Small intestine (tissue), 7 donors: Measurements from ENCODE around the gene MPIG6B. TPM values are rescaled to one million over a fixed set of nuclear protein-coding genes. Genes with fewer than 3 reads are reported as not detected.
"Not testable (repeated sequence)": the region's sequence is repeated elsewhere in the genome, so short reads cannot be mapped to it uniquely, and the experiment has no call there.

Experiments
- DNase-seq, 2 donors: peaks; one replicate each; pipeline versions ENCODE4 v3.0.0 to v3.0.0-alpha.2; 2013
- FAIRE-seq: peaks from 2 replicates; lab custom pipeline; 2012; peaks lifted over from hg19 to GRCh38; lab: Jason Lieb, UNC
- H3K27ac ChIP-seq, 3 donors: one replicate each; pipeline ENCODE4 v1.5.1; 2013; ENCODE audit warnings: low read length in 2 of 3, mild to moderate bottlenecking in 2 of 3, control low read depth in 1 of 3, inconsistent platforms in 1 of 3, low read depth in 1 of 3, moderate library complexity in 1 of 3
- H3K27me3 ChIP-seq, 3 donors: one replicate each; pipeline ENCODE4 v1.6.1; 2013; ENCODE audit warnings: low read length in 3 of 3, inconsistent platforms in 1 of 3; ENCODE audit not compliant: control insufficient read depth in 3 of 3, insufficient read depth in 3 of 3
- H3K36me3 ChIP-seq, 3 donors: one replicate each; pipeline ENCODE4 v1.6.1; 2013; ENCODE audit warnings: low read length in 3 of 3, inconsistent platforms in 1 of 3, low read depth in 1 of 3, mild to moderate bottlenecking in 1 of 3, moderate library complexity in 1 of 3; ENCODE audit not compliant: control insufficient read depth in 3 of 3, insufficient read depth in 2 of 3
- H3K4me1 ChIP-seq, 3 donors: one replicate each; pipeline ENCODE4 v1.6.1; 2013; ENCODE audit warnings: low read length in 2 of 3, inconsistent platforms in 1 of 3, low read depth in 1 of 3, mild to moderate bottlenecking in 1 of 3, moderate library complexity in 1 of 3; ENCODE audit not compliant: control insufficient read depth in 3 of 3, insufficient read depth in 2 of 3
- H3K4me3 ChIP-seq, 3 donors: one replicate each; pipeline ENCODE4 v1.5.1; 2013; ENCODE audit warnings: low read length in 3 of 3, control low read depth in 1 of 3, inconsistent platforms in 1 of 3, low read depth in 1 of 3, mild to moderate bottlenecking in 1 of 3, moderate library complexity in 1 of 3
- H3K9me3 ChIP-seq, 2 donors: one replicate each; pipeline ENCODE4 v1.6.1; 2013; ENCODE audit warnings: low read depth in 1 of 2, low read length in 1 of 2; ENCODE audit not compliant: control insufficient read depth in 2 of 2, insufficient read depth in 1 of 2
- WGBS, 3 donors: extraction: QIAGEN DNeasy Blood & Tissue Kit; methylation state at CpG; one replicate each; pipeline ENCODE4 v1.1.7; 2013; 5-methylcytosine and 5-hydroxymethylcytosine counted together
- polyA plus RNA-seq, 4 donors: library from polyadenylated mRNA; stranded (reverse) in 3 of 4; unstranded in 1 of 4; fragments of 200-250 nt in 3 of 4; fragments of 120-200 nt in 1 of 4; gene quantifications; one replicate each; pipeline versions ENCODE4 v1.2.1 to v1.2.3, GENCODE V29; 2013
- donor health status: healthy with polysubstance abuse.
- donor health status: control.
- donor health status: control.
- donor health status: Bipolar disorder and iron deficiency.
- donor health status: healthy.

MPIG6B gene
- polyA plus RNA-seq, 4 donors: 0.13 to 0.59 TPM; not detected in 2

- peak within 1 kb of the TSS; percentile 46 to 88 (median 69) for H3K4me3 ChIP-seq
- peak within 1 kb of the TSS; percentile 97 to 98 (median 98) for H3K27ac ChIP-seq
- FAIRE-seq: no peak
Observed at GRCh38 chr6:31702819-31703716, 20.1 kb upstream of the MPIG6B start, which contains the start of gene ABHD16A. ABHD16A (minus strand) TSS chr6:31703324; CDS start chr6:31703281, 43 bp downstream.

DNA sequence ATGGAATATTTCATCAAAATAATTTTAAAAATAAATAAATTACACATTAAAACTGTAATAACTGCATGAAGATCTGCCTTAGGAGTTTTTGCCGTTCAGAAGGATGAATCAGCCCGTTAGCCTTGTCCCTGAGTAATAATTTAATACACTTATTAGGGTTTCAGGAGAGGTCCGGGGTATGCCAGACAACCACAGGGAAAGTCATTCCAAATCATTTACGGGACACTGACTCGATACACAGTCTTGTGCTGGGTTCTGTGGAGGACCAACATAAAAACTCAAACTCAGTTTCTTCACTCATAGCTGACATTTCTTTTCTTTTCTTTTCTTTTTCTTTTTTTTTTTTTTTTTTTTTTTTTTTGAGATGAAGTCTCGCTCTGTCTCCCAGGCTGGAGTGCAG lies 17.2 kb upstream of the MPIG6B start:
- DNase-seq (no peak), FAIRE-seq (no peak)
- no peak overlapping the region for H3K27ac ChIP-seq
- no peak overlapping the region for H3K4me3 ChIP-seq
- peaks cover 0 to 11% (median 0%) of the 10 kb centered on the region in 3 donors for H3K36me3 ChIP-seq
- H3K9me3 ChIP-seq: no peaks in the 10 kb centered on the region
- H3K27me3 ChIP-seq: no peaks in the 10 kb centered on the region
- H3K4me1 ChIP-seq: peaks cover under 1 to 19% (median 2%) of the 10 kb centered on the region in 3 donors
- 89 to 90% (median 90%) methylated on average over 5 to 6 of the region's 6 CpGs for WGBS, 3 donors

More at GRCh38 chr6:31702819-31703716, 20.1 kb upstream of the MPIG6B start, which contains the start of gene ABHD16A:
- H3K9me3 ChIP-seq: no peaks in the 10 kb centered on the region
- WGBS, 3 donors: 1% methylated on average over 54 of the region's 54 CpGs
- H3K27me3 ChIP-seq: no peaks in the 10 kb centered on the region
- H3K36me3 ChIP-seq: peaks cover 0 to 28% (median 0%) of the 10 kb centered on the region in 3 donors
- DNase-seq: peak; percentile 98 to 100
- peaks cover 0 to 21% (median 4%) of the 10 kb centered on the region in 3 donors for H3K4me1 ChIP-seq

- Histone ChIP-seq H3K27ac (no peak within 1 kb of the TSS), H3K9me3 (no peaks in the 10 kb centered on the region), H3K27me3 (no peaks in the 10 kb centered on the region), H3K36me3 (peaks cover 0 to 8% (median 0%) of the 10 kb centered on the region in 3 donors), H3K4me3 (no peak within 1 kb of the TSS), H3K4me1 (peaks cover 2 to 16% (median 4%) of the 10 kb centered on the region in 3 donors)
- DNase-seq (no peak), FAIRE-seq (no peak)
- WGBS, 3 donors: 60 to 68% (median 65%) methylated on average over 3 of the region's 3 CpGs
Observed at GRCh38 chr6:31706599-31706998, 16.6 kb upstream of the MPIG6B start, which contains the start of gene LY6G6F. LY6G6F (plus strand) TSS chr6:31706866; CDS start chr6:31706907, 41 bp downstream.

GRCh38 chr6:31707701-31708100 lies 15.5 kb upstream of the MPIG6B start:
- Histone ChIP-seq H3K9me3 (no peaks in the 10 kb centered on the region), H3K4me1 (peaks cover 0 to 10% (median 4%) of the 10 kb centered on the region in 3 donors), H3K4me3 (no peak overlapping the region), H3K36me3 (peaks cover 0 to 4% (median 0%) of the 10 kb centered on the region in 3 donors), H3K27me3 (no peaks in the 10 kb centered on the region), H3K27ac (no peak overlapping the region)
- no peak for DNase-seq
- 86 to 94% (median 89%) methylated on average over 10 of the region's 10 CpGs for WGBS, 3 donors
- FAIRE-seq: no peak

DNA sequence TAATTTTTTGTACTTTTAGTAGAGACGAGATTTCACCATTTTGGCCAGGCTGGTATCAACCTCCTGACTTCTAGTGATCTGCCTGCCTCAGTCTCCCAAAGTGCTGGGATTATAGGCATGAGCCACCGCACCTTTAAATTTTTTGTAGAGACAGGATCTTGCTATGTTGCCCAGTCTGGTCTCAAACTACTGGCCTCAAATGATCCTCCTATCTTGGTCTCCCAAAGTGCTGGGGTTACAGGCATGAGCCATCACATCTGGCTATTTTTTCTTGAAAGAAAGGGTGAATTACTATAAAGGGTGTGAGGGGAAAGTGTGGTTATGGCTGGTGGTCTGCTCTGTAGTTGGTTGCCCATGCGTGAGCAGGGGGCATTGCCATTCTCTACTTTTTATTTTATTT lies 14.9 kb upstream of the MPIG6B start:
- Histone ChIP-seq H3K27ac (no peak overlapping the region), H3K4me3 (no peak overlapping the region), H3K4me1 (peaks cover 0 to 10% (median 4%) of the 10 kb centered on the region in 3 donors), H3K27me3 (no peaks in the 10 kb centered on the region), H3K36me3 (peaks cover 0 to 4% (median 0%) of the 10 kb centered on the region in 3 donors), H3K9me3 (no peaks in the 10 kb centered on the region)
- no peak for DNase-seq
- WGBS, 3 donors: 94 to 99% (median 96%) methylated on average over 3 of the region's 3 CpGs
- FAIRE-seq: no peak

- DNase-seq, H3K9me3 ChIP-seq, FAIRE-seq, H3K27me3 ChIP-seq, H3K4me3 ChIP-seq, H3K27ac ChIP-seq, H3K36me3 ChIP-seq: not testable (repeated sequence)
- H3K4me1 ChIP-seq: peaks cover 0 to 16% (median 4%) of the 10 kb centered on the region in 3 donors
- WGBS, 3 donors: 87 to 91% (median 91%) methylated on average over 11 of the region's 11 CpGs
Observed at GRCh38 chr6:31709157-31709556, 14.0 kb upstream of the MPIG6B start.

- H3K4me3 ChIP-seq: no peak overlapping the region
- no peak for DNase-seq
- FAIRE-seq: no peak
- no peaks in the 10 kb centered on the region for H3K9me3 ChIP-seq
- H3K27me3 ChIP-seq: no peaks in the 10 kb centered on the region
- H3K4me1 ChIP-seq: peaks cover 0 to 23% (median 4%) of the 10 kb centered on the region in 3 donors
- H3K27ac ChIP-seq: no peak overlapping the region
- H3K36me3 ChIP-seq: peaks cover 0 to 4% (median 0%) of the 10 kb centered on the region in 3 donors
- 59 to 68% (median 64%) methylated on average over 5 of the region's 5 CpGs for WGBS, 3 donors
Observed at GRCh38 chr6:31710523-31711219, 12.5 kb upstream of the MPIG6B start.

DNA sequence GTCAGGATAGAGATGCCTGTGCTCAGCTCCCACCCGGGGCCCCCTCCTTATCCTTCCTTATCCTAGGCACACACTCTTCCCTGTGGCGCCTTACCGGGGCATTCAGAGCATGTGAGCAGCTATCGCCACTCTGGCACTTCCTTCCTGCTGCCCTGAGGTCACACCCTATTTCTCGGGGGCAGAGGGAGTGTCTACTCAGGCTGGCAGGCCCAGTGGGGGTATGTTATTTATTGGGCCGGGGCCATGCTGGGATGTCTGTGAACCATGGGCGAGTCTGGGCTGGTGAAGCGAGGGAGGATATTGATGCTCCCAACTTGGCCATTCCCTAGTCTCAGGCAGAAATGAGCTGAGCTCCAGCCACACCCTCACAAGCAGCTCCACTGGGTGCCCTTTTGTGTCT lies 11.9 kb upstream of the MPIG6B start:
- FAIRE-seq (no peak), DNase-seq (peak; percentile 34 to 61)
- whole genome bisulfite sequencing, 3 donors: 27 to 44% (median 43%) methylated on average over 8 of the region's 8 CpGs
- peaks cover 0 to 23% (median 4%) of the 10 kb centered on the region in 3 donors for H3K4me1 ChIP-seq
- peaks cover 0 to 4% (median 0%) of the 10 kb centered on the region in 3 donors for H3K36me3 ChIP-seq
- H3K27me3 ChIP-seq: no peaks in the 10 kb centered on the region
- H3K4me3 ChIP-seq: no peak overlapping the region
- H3K27ac ChIP-seq: no peak overlapping the region
- H3K9me3 ChIP-seq: no peaks in the 10 kb centered on the region
